Thoracic aorta (tissue), 2 donors: ENCODE data around the gene PTGIR. TPM values are rescaled to one million over a fixed set of nuclear protein-coding genes. Genes with fewer than 3 reads are reported as not detected.

Experiments
- ATAC-seq: fragments of 150-250 bp; one replicate; pipeline ENCODE4 v1.8.0; 2017; ENCODE audit warnings: low read depth; ENCODE audit not compliant: insufficient number of reproducible peaks, low FRiP score
- DNase-seq: peaks from one replicate; pipeline ENCODE4 v3.0.0-alpha.2; 2020; ENCODE audit warnings: low spot score
- H3K27ac ChIP-seq, 2 donors: fragments of 200-600 bp; sonication (generic); 1 replicate in 1 of 2; 2 replicates in 1 of 2; pipeline ENCODE4 v1.5.1; 2016; ENCODE audit warnings: mild to moderate bottlenecking in 2 of 2, moderate library complexity in 2 of 2
- H3K27me3 ChIP-seq: fragments of 200-600 bp; sonication (generic); replicated peaks from 2 replicates; pipeline ENCODE4 v1.6.0; 2016; ENCODE audit warnings: mild to moderate bottlenecking; ENCODE audit not compliant: insufficient read depth
- H3K36me3 ChIP-seq: fragments of 200-600 bp; sonication (generic); one replicate; pipeline ENCODE4 v1.5.1; 2016
- H3K4me1 ChIP-seq, 2 donors: fragments of 200-600 bp; sonication (generic); 1 replicate in 1 of 2; 2 replicates in 1 of 2; pipeline versions ENCODE4 v1.5.1 to v1.6.0; 2016; ENCODE audit warnings: low read depth in 2 of 2, mild to moderate bottlenecking in 1 of 2; ENCODE audit not compliant: control insufficient read depth in 1 of 2
- H3K4me3 ChIP-seq: fragments of 200-600 bp; sonication (generic); 2 replicates; pipeline ENCODE4 v1.5.1; 2016; ENCODE audit warnings: mild to moderate bottlenecking
- H3K9me3 ChIP-seq: fragments of 200-600 bp; sonication (generic); 2 replicates; pipeline ENCODE4 v1.5.1; 2016
- total RNA-seq, 2 donors: library from RNA; depleted of rRNA; stranded (reverse); fragments of >200 nt; gene quantifications; one replicate each; pipeline versions ENCODE4 v1.1.0 to v1.2.3, GENCODE V29; 2016
- TF ChIP-seq, protein P1 (sequence below): fragments of 200-600 bp; sonication (generic); IDR thresholded peaks from one replicate; pipeline ENCODE4 v1.5.1; 2019; ENCODE audit warnings: antibody characterized with exemption

PTGIR gene
- total RNA-seq, 2 donors from 2014 or later: 106 to 207 TPM

DNA sequence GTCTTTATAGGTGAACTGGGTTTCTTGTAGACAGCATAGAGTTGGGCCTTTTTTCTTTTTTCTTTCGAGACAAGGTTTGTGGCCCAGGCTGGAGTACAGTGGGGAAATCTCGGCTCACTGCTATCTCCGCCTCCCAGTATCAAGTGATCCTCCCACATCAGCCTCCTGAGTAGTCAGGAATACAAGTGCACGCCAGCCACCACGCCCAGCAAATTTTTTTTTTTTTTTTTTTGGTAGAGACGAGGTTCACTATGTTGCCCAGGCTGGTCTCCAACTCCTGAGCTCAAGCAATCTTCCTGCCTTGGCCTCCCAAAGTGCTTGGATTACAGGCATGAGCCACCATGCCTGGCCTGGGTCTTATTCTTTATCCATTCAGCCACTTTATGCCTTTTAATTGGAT is 28.9 kb downstream of the PTGIR start:
- ATAC-seq: no peak
- peaks cover 0 to 7% of the 10 kb centered on the region in 2 donors for H3K4me1 ChIP-seq
- no peaks in the 10 kb centered on the region for H3K27me3 ChIP-seq
- no peak overlapping the region for H3K27ac ChIP-seq
- H3K9me3 ChIP-seq: no peaks in the 10 kb centered on the region
- DNase-seq: no peak
- H3K36me3 ChIP-seq: no peaks in the 10 kb centered on the region
- H3K4me3 ChIP-seq: no peak overlapping the region
- TF ChIP-seq, protein P1, sequence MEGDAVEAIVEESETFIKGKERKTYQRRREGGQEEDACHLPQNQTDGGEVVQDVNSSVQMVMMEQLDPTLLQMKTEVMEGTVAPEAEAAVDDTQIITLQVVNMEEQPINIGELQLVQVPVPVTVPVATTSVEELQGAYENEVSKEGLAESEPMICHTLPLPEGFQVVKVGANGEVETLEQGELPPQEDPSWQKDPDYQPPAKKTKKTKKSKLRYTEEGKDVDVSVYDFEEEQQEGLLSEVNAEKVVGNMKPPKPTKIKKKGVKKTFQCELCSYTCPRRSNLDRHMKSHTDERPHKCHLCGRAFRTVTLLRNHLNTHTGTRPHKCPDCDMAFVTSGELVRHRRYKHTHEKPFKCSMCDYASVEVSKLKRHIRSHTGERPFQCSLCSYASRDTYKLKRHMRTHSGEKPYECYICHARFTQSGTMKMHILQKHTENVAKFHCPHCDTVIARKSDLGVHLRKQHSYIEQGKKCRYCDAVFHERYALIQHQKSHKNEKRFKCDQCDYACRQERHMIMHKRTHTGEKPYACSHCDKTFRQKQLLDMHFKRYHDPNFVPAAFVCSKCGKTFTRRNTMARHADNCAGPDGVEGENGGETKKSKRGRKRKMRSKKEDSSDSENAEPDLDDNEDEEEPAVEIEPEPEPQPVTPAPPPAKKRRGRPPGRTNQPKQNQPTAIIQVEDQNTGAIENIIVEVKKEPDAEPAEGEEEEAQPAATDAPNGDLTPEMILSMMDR: no peak

DNA sequence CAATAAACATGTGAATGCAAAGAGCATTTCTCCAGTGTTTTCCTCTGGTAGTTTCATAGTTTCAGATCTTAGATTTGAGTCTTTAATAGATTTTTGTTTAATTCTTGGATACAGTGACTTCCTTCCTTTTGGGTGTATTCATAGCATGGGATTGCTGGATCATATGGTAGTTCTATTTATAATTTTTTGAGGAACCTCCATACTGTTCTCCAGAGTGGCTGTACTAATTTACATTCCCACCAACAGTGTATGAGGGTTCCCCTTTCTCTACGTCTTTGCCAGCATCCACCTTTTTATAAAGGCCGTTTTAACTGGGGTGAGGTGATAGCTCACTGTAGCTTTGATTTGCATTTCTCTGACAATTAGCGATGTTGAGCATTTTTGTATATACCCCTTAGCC is 33.0 kb downstream of the PTGIR start:
- DNase-seq (no peak), ATAC-seq (no peak)
- no peak overlapping the region for H3K27ac ChIP-seq
- no peaks in the 10 kb centered on the region for H3K36me3 ChIP-seq
- H3K27me3 ChIP-seq: no peaks in the 10 kb centered on the region
- H3K4me3 ChIP-seq: no peak overlapping the region
- TF ChIP-seq, protein P1: no peak
- no peaks in the 10 kb centered on the region for H3K4me1 ChIP-seq
- no peaks in the 10 kb centered on the region for H3K9me3 ChIP-seq

GRCh38 chr19:46591254-46591653 is 33.6 kb downstream of the PTGIR start:
- no peak overlapping the region for H3K4me3 ChIP-seq
- TF ChIP-seq, protein P1: no peak
- H3K27me3 ChIP-seq: no peaks in the 10 kb centered on the region
- H3K9me3 ChIP-seq: no peaks in the 10 kb centered on the region
- ATAC-seq (no peak), DNase-seq (no peak)
- H3K36me3 ChIP-seq: no peaks in the 10 kb centered on the region
- peaks cover 0 to under 1% of the 10 kb centered on the region in 2 donors for H3K4me1 ChIP-seq
- no peak overlapping the region for H3K27ac ChIP-seq

GRCh38 chr19:46587861-46588260 is 37.0 kb downstream of the PTGIR start:
- TF ChIP-seq, protein P1: no peak
- H3K27me3 ChIP-seq: no peaks in the 10 kb centered on the region
- H3K4me1 ChIP-seq: peaks cover 0 to 11% of the 10 kb centered on the region in 2 donors

GRCh38 chr19:46586294-46586693 is 38.6 kb downstream of the PTGIR start:
- ATAC-seq: no peak
- DNase-seq: no peak
- H3K36me3 ChIP-seq: no peaks in the 10 kb centered on the region
- H3K9me3 ChIP-seq: no peaks in the 10 kb centered on the region
- TF ChIP-seq, protein P1: no peak
- H3K4me1 ChIP-seq: peaks cover 0 to 11% of the 10 kb centered on the region in 2 donors
- H3K27ac ChIP-seq: no peak overlapping the region
- no peak overlapping the region for H3K4me3 ChIP-seq
- H3K27me3 ChIP-seq: no peaks in the 10 kb centered on the region

More at GRCh38 chr19:46587861-46588260, 37.0 kb downstream of the PTGIR start:
- Histone ChIP-seq H3K4me3 (no peak overlapping the region), H3K9me3 (no peaks in the 10 kb centered on the region), H3K36me3 (no peaks in the 10 kb centered on the region), H3K27ac (no peak overlapping the region)
- DNase-seq (no peak), ATAC-seq (no peak)
